GM20431 (cell line): Measurements from ENCODE around the gene NFKBIA.
"Not testable (repeated sequence)": the region's sequence is repeated elsewhere in the genome, so short reads cannot be mapped to it uniquely, and the experiment has no call there.

Source experiments
- in situ Hi-C: fragments of 300-500 bp; cut with MseI, MboI; formaldehyde crosslinking; loops from one replicate; pipeline ENCODE4 v1.15.0; 2020; ENCODE audit warnings: low sequenced_read_pairs; ENCODE audit not compliant: unreplicated experiment

Gene NFKBIA

DNA sequence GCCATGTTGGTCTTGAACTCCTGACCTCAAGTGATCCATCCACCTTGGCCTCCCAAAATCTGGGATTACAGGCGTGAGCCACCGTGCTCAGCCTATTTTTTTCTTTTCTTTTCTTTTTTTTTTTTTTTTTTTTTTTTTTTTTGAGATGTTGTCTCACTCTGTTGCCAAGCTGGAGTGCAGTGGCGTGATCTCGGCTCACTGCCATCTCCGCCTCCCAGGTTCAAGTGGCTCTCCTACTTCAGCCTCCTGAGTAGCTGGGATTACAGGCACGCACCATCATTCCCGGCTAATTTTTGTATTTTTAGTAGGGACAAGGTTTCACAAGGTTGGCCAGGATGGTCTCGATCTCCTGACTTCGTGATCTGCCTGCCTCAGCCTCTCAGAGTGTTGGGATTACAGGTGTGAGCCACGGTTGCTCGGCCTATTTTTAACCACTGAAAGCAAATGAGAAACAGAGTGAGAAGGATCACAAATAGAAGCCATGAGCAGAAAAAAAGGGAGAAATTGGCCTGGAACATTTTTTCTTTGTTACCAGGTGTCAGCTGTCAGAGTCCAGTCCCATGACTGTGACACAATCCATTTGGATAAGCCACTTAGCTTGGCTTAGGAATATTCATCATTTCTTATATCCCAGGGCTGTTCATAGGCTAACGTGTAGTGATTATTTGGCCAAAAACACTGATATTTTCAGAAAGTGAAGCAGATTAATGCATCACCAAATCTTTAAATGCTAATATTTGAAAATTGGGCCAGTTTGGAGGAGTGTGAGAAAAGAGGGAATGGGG lies 7.9 kb upstream of the NFKBIA start:
- in situ Hi-C loops: loop anchor here (10.0 kb wide), 1 partner anchor 278 kb away; no protein-coding TSS in a partner anchor

DNA sequence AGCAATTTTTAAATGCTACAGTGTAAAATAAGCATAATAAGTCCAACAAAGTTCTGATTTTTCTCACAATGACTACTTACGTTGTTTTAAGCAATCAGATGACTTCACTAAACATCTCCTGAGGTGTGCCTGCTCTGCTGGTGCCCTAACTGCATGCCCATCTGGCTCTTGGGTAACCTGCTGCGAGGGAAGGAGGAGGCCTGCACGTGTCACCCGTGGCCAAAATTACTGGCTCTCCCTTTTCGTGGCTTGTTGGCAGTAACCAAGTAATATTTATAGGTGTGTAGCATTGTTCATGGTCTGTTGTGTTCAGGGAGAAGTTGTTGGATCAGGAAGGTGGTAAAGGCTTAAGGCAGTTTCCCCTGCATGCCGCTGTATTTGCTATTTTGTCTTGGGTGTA lies 6.3 kb upstream of the NFKBIA start:
- in situ Hi-C loops: loop anchor here (10.0 kb wide), 1 partner anchor 276 kb away; no protein-coding TSS in a partner anchor

DNA sequence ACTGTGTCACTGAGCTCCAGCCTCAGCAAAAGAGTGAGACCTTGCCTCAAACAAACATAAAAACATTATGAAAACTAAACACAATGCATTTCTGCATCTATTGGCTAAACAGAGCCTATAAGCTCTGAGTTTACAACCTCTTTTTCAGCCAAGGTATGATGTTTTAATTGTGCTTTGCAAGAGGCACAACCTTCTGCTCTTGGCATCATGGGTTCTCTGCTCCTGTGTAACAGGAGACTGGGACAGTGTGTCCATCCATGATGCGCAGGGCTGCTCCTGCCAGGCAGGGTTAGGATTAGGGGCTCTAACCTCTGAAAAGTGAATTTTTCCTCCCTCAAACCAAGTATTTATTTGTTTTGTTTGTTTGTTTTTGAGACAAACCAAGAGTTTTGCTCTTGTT lies 5.0 kb upstream of the NFKBIA start:
- in situ Hi-C loops: no loop called here

DNA sequence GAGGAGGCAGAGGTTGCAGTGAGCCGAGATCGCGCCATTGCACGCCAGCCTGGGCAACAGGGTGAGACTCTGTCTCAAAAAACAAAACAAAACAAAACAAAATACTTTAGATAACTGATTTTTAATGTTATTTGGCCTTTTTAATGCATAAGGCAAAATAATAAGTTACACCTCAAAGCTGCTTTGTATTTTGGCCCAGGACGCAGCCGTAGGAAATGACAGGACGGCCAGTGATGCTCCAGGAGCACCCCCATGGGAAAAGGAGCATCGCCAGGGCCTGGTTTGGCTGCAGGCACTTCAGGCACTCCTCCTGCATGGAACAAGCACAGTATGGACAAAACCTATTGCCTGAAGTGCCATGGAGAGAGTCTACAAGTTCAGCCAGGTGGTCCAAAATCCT lies 3.5 kb upstream of the NFKBIA start:
- in situ Hi-C loops: no loop called here

DNA sequence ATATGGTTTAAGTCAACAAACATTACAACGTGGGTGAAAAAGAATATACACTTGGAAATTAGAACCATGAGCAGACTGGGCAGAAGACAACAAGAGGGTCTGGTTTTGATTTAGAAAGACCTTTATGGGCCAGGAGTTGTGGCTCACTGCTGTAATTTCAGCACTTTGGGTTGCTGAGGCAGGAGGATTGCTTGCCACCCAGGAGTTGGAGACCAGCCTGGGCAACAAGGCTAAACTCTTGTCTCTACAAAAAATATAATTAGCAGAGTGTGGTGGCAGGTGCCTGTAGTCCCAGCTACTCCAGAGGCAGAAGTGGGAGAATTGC lies 2.7 kb upstream of the NFKBIA start:
- in situ Hi-C loops: no loop called here

DNA sequence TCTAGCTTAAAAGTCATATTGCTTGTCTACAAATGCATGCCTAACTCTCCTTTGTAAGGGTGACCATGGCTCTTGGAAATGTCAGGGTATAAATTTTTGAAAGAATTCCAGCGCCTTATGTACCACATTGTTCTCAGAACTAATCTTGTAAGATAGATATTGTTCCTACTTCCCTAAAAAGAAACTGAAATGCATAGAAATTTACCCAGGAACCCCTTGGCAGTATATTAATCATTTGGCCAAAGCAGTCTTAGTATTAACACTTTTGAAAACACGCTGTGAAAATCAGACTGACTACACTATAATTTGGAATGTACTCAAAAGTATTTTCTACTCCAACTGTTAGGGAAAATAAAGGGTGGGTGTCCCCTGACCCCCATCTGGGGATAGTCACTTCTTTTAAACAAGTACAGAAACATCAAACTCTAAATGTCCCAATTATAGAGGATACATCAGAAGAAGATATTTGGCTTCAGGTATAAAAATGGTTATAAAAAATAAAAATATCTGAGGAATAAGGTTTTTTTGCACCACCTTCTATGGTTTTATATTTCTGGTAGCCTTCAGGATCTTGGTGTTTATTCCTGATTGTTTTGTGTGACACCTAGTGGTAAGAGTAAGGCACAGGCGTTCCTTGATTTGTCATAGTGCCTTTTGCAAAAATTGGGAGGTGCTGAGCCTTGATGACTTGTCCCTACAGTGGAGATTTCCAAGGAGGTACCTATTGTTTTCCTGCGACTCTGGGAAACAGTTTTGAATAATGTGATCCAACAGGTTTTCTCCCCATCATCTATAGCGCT lies 2.2 kb upstream of the NFKBIA start:
- in situ Hi-C loops: no loop called here

DNA sequence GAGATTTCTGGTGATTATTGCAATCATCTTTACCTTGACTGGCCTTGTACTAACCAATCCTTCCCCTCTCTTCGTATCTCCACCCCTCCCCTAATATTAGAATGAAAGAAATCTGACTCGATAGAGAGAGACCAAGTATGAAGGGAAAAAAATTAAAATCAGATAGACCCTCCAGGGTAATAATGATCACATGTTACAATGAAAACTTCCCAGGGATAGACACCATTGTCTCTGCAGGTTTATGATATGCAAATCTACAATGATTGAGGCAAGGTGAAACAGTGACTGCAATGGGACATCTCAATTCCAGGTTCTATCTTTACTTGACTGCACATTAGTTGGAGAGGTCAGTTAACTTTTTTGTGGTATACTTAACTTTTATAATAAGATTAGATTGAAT lies 1.5 kb upstream of the NFKBIA start:
- in situ Hi-C loops: no loop called here

DNA sequence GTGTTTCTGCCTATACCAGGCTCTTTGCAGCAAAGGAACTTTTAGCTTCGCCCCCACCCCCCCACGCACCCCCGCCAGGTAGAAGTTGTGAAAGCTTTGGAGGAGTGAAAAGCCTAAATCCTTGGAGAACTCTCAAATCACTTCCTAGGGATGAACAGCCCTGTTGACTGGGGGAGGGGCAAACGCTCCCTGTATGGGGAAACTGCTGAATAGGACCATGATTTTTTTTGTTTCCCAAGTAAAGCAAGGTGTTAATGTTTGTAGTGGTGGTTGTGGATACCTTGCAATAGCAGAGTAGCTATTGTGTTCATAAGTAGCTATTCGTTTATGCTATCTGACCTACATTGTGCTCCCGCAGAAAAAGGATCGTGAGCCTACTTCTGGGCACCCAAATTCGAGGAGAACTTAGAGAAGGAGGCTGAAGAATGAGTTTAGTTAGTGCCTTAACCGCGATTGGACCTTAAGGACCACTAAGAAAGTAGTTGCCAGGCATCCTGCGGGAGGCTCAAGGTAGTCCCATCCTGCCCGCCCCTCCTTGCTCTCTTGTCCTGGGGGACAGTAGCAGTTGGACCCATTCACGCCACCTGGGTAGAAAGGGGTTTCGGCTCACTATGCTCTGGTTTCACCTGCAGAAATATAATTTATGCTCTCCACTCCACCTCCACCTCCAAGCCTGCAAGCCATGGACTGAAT lies 901 bp upstream of the NFKBIA start:
- in situ Hi-C loops: no loop called here

DNA sequence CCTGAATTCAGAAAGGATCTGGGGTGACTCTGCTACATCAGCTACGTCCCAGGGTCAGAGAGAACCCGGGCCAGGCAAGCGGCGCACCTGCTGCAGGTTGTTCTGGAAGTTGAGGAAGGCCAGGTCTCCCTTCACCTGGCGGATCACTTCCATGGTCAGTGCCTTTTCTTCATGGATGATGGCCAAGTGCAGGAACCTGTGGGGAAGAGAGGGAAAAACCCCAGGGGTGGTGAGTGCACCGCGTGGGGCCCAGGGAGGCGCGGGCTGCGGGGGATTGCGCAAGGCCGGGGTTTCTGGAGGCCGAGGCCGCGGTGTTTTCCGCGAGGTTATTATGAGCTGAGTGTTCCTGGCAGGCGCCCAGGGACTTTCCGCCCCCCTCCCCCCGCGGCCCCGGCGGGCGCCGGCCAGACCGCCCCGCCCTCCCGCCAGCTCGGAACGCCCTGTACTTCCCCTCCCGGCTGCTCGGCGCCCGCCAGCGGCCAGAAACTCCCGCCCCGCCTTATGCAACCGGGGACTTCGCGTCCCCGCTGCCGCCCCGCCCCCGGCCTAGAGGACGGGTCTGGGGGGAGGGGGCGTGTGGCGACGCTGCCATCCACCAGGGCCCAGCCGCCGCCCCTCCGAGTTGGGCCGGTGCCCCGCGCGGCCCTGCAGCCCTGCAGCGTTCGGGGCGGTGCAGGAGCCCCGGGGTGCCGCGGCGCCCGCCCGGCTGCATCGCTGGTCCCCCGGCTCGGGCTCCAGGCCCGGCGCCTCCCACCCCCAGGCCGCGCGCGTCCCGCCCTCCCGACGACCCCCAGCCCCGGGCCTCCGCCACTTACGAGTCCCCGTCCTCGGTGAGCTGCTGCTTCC lies 723 bp downstream of the NFKBIA start:
- in situ Hi-C loops: no loop called here

DNA sequence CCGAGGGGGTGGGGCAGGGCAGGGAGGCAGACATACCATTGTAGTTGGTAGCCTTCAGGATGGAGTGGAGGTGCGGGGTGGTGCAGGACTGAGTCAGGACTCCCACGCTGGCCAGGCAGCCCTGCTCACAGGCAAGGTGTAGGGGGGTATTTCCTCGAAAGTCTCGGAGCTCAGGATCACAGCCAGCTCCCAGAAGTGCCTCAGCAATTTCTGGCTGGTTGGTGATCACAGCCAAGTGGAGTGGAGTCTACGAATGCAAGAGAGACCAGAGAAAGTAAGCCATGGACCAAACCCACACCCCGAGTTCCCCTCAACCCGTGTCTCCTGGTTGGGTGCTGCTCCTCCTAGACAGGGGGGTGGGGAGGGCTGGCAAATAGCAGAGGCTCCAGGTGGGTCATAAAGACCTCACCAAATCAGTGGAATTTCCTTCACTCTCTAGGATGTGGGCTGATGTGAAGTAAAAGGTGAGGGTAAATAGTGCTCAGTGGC lies 1.4 kb downstream of the NFKBIA start:
- in situ Hi-C loops: no loop called here

DNA sequence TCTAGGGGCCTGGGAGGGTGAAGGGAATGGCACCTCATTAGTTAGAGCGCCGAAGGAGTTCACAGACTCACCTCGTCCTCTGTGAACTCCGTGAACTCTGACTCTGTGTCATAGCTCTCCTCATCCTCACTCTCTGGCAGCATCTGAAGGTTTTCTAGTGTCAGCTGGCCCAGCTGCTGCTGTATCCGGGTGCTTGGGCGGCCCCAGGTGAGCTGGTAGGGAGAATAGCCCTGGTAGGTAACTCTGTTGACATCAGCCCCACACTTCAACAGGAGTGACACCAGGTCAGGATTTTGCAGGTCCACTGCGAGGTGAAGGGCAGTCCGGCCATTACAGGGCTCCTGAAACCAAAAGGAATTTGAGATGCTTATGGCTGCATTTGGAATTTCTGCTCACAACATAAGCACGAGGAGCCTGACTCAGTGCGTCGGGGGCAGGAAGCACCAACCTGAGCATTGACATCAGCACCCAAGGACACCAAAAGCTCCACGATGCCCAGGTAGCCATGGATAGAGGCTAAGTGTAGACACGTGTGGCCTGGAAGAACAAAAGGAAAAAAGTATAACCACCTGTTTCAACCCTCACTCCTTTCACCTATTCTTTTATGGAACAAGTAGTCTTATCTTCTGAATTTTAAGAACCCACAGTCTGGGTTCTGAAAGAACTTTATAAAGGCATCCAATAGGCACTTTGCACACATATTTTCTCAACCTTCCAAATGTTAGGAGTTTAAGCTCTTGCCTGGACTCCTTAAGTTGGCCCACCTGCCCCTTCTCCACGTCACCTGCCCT lies 2.0 kb downstream of the NFKBIA start:
- in situ Hi-C loops: no loop called here

DNA sequence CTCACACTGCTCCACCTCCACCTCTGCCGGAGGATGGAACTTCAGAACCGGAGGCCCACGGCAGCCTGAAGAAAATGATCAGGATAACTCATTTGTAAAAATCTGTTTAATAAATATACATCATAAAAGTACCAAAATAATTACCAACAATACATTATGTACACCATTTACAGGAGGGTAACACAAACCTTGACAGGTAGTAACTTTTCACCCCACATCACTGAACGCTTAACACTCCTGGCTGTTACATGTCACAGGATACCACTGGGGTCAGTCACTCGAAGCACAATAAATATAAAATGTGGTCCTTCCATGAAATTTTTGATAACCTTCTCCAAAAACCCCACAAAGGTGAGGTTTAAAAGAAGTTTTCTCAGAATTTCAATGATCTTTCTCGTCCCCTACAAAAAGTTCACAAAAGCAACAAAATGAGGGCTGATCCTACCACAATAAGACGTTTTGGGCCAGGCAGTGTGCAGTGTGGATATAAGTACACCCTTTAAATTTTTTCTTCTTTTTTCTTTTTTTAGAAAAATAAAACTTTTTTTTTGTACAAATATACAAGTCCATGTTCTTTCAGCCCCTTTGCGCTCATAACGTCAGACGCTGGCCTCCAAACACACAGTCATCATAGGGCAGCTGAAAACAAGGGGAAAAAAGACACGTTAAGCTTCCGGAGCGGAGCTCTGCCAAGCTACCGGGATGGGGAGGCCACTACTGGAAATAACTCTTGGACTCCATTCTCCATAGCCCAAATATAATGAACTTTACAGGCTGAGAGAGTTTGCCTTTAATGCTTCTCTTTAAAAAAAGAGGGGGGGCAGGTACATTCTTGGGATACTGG lies 2.9 kb downstream of the NFKBIA start:
- in situ Hi-C loops: no loop called here

DNA sequence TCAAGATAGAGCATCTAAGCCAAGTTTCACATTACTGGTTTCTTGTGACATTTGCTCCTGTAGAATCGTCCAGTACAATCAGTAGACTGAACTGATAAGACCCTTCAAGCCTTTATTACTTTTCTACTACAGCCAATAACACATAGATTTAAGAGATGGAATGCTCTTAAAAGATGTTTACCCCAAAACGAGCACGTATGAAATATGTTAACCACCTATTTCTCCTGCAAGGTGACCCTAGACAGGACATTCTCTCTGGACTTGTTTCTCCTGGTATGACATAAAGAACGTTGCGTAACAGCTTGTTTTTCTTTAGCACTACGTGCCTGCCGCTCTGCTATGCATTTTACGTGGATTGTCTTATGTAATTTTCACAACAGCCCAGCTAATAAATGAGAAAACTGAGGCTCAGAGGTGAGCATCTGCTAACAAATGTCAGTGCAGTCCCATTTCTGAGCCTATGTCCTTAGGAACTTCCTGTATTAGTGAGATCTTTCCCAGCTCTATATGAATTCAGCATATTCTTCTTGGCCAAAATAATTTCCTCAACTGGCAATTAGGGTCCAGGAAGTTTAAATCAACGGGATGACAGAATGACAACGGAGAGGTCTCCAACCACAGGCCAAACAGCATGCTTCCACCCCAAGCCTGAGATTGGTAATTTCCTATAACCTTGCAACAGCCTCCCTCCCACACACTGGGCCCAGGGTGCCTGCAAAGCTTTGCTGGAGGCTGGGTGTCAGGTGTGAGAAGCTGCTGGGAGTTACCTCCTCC lies 3.7 kb downstream of the NFKBIA start:
- in situ Hi-C loops: no loop called here

DNA sequence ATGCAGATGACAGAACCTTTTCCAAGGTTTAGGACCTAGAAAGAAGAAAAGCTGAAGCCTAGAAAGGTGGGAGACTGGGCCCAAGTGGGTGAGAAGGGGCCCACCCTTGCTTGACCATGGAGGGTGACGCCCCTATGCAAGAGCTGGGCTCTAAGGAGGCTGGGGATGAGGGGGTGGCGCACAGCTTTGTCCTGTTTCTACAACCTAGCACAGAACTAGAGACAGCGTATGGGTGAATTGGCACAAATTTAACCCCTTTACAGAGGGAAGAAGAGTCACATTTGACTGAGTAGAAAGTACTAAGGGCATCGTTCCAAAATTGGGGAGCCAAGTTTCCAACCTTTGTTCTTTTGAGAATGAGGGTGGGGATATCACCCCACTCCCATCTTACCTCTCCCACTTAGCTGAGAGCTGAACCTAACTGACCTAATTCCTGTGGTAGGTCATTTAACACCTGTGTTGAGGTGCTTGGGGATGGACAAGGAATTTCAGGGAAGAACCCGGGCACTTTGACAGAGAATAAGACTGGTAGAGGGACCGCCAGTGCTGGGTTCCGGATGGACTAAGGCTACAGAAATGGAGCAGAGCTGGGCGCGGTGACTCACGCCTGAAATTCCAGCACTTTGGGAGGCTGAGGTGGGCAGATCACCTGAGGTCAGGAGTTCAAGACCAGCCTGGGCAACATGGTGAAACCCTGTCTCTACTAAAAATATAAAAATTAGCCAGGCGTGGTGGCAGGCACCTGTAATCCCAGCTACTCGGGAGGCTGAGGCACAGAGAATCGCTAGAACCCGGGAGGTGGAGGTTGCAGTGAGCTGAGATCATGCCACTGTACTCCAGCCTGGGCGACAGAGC lies 5.2 kb downstream of the NFKBIA start:
- in situ Hi-C loops: no loop called here

DNA sequence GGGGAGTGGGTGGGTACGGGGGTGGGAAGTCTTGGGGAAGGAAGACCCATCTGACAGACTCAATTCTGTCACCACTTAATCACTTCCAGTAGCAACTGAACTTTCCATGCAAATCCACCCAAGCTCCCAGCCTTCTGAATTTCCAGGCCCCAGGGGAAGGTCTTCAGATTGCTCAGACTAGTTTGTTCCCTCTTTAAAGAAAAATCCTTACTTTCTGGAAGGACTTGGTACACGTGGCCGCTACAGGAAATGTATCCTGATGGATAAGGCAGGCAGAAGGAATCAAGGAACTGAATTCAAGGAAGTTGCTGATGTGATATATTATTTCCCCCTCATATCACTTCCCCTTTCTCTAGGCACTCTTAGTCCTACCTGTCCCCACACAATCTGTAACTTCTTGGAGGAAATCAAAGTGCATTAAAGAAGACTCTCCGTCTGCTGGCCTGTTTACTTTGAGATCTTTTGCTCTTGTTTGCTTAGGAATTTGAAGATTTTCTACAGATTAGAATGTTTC lies 6.4 kb downstream of the NFKBIA start:
- in situ Hi-C loops: no loop called here

DNA sequence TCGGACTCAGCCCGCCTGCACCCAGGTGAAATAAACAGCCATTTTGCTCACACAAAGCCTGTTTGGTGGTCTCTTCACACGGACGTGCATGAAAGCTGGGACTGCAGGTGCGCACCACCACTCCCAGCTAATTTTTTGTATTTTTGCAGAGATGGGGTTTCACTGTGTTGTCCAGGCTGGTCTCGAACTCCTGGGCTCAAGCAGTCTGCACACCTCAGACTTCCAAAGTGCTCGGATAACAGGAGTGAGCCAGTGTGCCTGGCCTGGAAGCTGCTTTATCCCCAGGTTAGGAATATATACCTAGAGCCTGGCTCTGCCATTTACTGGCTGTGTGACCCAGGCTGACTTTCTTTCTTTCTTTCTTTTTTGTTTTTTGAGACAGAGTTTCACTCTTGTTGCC lies 7.9 kb downstream of the NFKBIA start:
- in situ Hi-C loops: not testable (repeated sequence)

DNA sequence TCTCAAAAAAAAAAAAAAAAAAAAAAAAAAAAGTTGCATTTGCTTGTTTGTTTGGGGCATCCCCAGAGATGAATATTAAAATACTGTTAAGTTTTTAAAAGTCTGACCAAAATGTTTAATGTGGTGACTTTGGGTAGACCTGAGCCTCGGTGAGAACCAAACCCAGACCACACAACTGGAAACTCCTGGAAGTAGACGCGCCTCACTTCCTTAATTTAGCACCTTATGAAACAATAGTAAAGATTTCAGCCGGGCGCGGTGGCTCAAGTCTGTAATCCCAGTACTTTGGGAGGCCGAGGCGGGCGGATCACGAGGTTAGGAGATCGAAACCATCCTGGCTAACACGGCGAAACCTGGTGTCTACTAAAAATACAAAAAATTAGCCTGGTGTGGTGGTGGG lies 9.3 kb downstream of the NFKBIA start:
- in situ Hi-C loops: no loop called here
